Lower leg skin (tissue), 4 donors: ENCODE results near the gene ADAT1. TPM values are rescaled to one million over a fixed set of nuclear protein-coding genes. Genes with fewer than 3 reads are reported as not detected.

Source experiments
- DNase-seq, 2 donors: peaks; one replicate each; pipeline ENCODE4 v3.0.0-alpha.2; 2019; ENCODE audit warnings: low spot score in 2 of 2
- H3K4me3 ChIP-seq: fragments of 200-600 bp; sonication (generic); 2 replicates; pipeline ENCODE4 v1.5.1; 2017; ENCODE audit warnings: mild to moderate bottlenecking, low read depth; ENCODE audit not compliant: poor library complexity, severe bottlenecking
- POLR2A ChIP-seq, 2 donors: fragments of 450-650 bp; IDR thresholded peaks; one replicate each; pipeline ENCODE4 v1.6.1; 2016 to 2017; ENCODE audit warnings: antibody characterized with exemption in 2 of 2, mild to moderate bottlenecking in 1 of 2, moderate library complexity in 1 of 2
- WGBS, 2 donors: methylation state at CpG; one replicate each; pipeline ENCODE4 v1.1.5; 2018; 5-methylcytosine and 5-hydroxymethylcytosine counted together
- intact Hi-C: fragments of 100-400 bp; cut with DNase I; formaldehyde crosslinking; loops from one replicate; pipeline ENCODE4 v1.15.0; 2023; ENCODE audit warnings: low total_unique reads
- total RNA-seq, 4 donors: library from RNA; depleted of rRNA; stranded (reverse); fragments of >200 nt; gene quantifications; one replicate each; pipeline ENCODE4 v1.1.0, GENCODE V29; 2016
- TF ChIP-seq, protein P1 (sequence below), 3 donors: fragments of 450-650 bp; IDR thresholded peaks; one replicate each; pipeline ENCODE4 v1.5.1; 2016; ENCODE audit warnings: antibody characterized with exemption in 3 of 3, mild to moderate bottlenecking in 3 of 3, moderate library complexity in 2 of 3

The ADAT1 gene
- total RNA-seq, 4 donors from 2014 or later, result 36.5 to 48.9 (median 42.1) TPM

DNA sequence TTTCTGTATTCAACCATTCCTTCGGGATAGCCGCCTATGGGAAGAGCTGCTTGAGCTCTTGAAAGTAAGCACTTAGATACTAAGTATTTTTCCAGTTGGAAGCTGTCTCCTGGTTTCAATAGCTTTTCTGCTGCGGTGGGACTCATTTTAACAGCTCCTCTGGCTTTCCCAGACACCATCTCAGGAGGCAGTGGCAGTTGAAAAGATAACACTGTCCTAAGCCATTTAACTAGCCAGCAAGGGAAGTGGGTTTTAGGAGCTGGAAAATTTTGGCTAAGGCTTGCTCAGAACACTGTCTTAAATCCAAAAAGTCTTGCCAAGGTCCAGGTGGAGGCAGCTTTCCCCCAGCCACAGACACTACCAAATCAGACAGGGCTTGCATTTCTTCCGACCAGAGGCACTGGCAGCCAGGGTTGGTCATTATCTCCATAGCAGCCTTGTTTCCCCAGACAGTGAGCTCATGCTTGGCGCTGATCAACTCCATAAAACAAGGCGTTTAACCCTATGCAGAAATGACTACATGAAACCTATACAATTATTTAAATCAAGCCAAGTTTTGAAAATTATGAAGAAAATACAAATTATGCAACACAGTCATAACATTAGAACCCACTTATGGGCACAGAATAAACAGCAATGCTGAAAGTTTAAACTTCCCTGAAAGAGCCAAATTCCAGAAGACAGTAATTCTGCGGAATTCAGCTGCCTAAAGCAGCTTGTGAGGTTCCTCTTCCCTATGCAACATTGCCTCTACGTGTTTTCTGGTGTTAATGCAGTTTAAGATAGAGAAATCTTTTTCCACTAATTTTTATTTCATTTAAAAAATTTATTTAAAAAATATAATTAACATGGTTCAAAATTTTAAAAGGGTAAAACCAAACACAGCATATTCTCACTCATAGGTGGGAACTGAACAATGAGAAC lies 31.9 kb downstream of the ADAT1 start:
- intact Hi-C loops, result no loop called here
- no peak overlapping the region for H3K4me3 ChIP-seq
- WGBS, 2 donors, result 48 to 50% methylated on average over 8 of the region's 8 CpGs
- TF ChIP-seq POLR2A (IDR thresholded peaks at IDR 0.05), result no peak
- TF ChIP-seq, protein P1, sequence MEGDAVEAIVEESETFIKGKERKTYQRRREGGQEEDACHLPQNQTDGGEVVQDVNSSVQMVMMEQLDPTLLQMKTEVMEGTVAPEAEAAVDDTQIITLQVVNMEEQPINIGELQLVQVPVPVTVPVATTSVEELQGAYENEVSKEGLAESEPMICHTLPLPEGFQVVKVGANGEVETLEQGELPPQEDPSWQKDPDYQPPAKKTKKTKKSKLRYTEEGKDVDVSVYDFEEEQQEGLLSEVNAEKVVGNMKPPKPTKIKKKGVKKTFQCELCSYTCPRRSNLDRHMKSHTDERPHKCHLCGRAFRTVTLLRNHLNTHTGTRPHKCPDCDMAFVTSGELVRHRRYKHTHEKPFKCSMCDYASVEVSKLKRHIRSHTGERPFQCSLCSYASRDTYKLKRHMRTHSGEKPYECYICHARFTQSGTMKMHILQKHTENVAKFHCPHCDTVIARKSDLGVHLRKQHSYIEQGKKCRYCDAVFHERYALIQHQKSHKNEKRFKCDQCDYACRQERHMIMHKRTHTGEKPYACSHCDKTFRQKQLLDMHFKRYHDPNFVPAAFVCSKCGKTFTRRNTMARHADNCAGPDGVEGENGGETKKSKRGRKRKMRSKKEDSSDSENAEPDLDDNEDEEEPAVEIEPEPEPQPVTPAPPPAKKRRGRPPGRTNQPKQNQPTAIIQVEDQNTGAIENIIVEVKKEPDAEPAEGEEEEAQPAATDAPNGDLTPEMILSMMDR (IDR thresholded peaks at IDR 0.05), result no peak
- peak in 1 of 2 donors; percentile 84 for DNase-seq

DNA sequence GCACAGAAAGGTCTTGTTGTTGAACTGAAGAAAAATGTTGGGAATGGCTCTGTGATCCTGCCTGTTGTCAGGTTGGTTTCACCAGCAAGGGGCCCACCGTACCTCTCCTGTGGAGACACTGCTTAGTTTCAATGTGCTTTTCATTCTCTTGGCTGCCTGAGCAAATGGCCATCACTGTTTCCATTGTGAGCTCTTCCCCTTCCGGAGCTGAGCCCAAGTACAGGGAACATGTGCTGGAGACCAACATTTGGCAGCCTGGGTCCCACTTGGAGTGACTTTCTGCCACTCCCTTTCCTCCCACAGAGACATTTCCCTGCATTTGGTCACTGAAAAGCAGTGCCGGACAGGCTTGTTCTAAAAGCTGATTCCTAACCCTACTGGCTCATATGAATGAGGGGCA lies 33.8 kb downstream of the ADAT1 start:
- DNase-seq, result peak in 1 of 2 donors; percentile 70
- H3K4me3 ChIP-seq, result no peak overlapping the region
- intact Hi-C loops, result no loop called here
- 52 to 61% methylated on average over 3 of the region's 3 CpGs for WGBS, 2 donors
- TF ChIP-seq POLR2A (IDR thresholded peaks at IDR 0.05), result no peak
- TF ChIP-seq, protein P1 (IDR thresholded peaks at IDR 0.05), result no peak

DNA sequence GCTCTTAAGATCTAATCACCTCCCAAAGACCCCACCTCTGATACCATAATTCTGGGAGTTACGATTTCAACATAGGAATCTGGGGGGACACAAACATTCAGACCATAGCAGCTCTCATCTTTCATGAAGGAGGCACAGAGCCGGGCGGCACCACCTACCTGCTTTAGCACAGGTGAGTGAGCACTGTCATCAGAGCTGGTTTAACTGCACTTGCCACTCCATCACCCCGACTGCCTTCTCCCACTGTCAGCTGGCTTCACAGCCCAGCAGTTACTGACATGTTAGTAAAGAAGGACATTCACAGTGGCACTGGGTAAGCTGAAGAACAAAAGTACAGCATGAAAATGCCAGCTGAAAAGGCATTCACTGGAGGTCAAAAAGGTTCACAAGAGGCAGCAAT lies 34.4 kb downstream of the ADAT1 start:
- DNase-seq, result peak in 1 of 2 donors; percentile 67
- H3K4me3 ChIP-seq, result no peak overlapping the region
- intact Hi-C loops, result no loop called here
- TF ChIP-seq POLR2A (IDR thresholded peaks at IDR 0.05), result no peak
- TF ChIP-seq, protein P1 (IDR thresholded peaks at IDR 0.05), result no peak
- 95% methylated on average over 4 of the region's 4 CpGs for WGBS, 2 donors

DNA sequence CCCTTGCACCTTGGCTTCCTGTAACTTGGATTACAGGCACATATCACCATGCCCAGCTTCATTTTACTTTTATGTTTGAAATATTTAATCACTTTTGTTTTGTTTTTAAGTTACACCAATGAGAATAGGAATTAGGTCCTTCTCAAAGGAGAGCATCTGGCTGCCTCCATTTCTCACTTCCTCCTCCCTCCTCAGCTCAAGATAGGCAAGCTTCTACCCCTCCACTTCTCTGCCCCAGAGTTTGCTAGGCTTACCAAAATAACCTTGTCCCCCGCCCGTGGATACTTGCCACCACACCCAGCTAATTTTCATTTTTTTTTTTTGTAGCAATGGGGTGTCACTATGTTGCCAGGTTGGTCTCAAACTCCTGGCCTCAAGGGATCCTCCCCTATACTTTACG lies 39.0 kb downstream of the ADAT1 start:
- WGBS, 2 donors, result 55 to 63% methylated on average over 3 of the region's 3 CpGs
- H3K4me3 ChIP-seq, result no peak overlapping the region
- peak in 1 of 2 donors; percentile 31 for DNase-seq
- TF ChIP-seq, protein P1 (IDR thresholded peaks at IDR 0.05), result no peak
- no peak for TF ChIP-seq POLR2A (IDR thresholded peaks at IDR 0.05)
- intact Hi-C loops, result no loop called here

DNA sequence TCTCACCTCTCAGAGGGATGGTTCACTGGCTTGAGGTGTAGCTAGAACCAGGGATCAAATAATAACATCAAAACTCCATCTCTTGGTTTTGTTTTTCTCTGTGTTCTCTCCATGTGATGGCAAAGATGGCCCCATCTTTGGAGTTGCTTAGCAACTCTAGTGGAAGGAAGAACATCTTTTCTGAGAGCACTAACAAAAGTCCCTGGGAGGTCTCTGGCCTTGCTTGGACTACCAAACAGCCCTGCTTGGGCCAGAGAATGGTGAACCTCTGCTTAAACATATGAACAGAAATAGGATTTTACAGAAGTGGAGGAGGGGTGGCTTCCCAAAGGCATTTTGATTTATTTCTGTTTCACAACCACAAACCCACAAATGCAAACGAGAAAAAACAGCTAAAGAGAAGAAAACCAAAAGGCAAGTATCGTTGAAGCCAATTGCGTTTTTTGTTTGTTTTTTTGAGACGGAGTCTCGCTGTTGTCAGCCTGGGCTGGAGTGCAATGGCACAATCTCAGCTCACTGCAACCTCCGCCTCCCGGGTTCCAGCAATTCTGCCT lies 43.7 kb downstream of the ADAT1 start:
- 82 to 85% methylated on average over 7 of the region's 7 CpGs for WGBS, 2 donors
- intact Hi-C loops, result no loop called here
- no peak for DNase-seq
- H3K4me3 ChIP-seq, result no peak overlapping the region
- no peak for TF ChIP-seq POLR2A (IDR thresholded peaks at IDR 0.05)
- TF ChIP-seq, protein P1 (IDR thresholded peaks at IDR 0.05), result no peak
